HG03354 (cell line): ENCODE data around the gene CPT1C.
"Not testable (repeated sequence)": the region's sequence is repeated elsewhere in the genome, so short reads cannot be mapped to it uniquely, and the experiment has no call there.

ENCODE experiments used
- ATAC-seq: cut with Tn5 transposase; IDR thresholded peaks from one replicate; pipeline ENCODE4 v1.9.1; 2021; ENCODE audit warnings: mild to moderate bottlenecking; ENCODE audit not compliant: unreplicated experiment, poor library complexity, severe bottlenecking

CPT1C gene

DNA sequence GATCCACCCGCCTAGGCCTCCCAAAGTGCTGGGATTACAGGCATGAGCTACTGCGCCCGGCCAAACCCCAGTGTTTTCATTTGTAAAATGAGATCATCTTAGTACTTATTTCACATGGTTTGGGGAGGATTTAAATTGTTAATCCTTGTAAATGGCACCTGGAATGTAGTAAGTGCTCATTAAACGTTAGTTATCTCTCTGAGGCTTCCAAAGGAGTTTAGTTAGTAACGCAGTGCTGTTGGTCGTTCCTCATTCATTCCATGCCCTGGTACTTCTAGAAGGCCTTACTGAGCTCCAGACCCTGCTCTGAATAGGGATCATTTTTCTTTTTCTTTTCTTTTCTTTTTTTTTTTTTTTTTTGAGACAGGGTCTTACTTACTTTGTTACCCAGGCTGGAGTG lies 5.2 kb downstream of the CPT1C start:
- ATAC-seq = no peak

DNA sequence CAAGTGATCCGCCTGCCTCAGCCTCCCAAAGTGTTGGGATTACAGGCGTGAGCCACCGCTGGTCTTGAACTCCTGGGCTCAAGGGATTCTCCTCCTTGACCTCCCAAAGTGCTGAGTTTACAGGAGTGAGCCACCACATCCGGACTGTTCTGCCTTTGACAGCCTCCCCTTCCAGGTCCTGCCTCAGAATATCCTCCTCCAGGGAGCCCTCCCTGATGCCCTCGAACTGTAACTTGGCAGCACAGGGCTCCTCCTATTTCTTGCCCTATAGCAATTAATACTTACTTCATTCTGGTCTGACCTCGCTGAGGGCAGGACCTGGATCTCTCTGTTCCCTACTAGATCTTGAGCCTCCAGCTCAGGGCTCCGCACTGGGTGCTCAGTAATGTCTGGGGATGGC lies 5.9 kb downstream of the CPT1C start:
- ATAC-seq = no peak

- no peak for ATAC-seq
These were observed 8.4 kb downstream of the CPT1C start for GRCh38 chr19:49699364-49699763.

DNA sequence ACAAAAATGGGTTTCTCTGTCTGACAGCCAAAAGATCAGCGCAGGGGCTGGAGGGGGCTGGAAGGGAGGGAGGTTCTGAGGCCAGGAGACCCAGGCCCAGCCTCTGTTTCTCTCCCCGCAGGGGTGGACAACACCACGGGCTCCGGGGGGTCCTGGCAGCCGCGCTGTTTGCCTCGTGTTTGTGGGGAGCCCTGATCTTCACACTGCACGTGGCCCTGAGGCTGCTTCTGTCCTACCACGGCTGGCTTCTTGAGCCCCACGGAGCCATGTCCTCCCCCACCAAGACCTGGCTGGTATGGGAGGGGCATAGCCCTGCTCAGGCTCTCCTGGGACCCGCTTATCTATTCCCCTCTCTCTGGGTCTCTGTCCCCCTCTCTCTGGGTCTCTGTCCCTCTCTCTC lies 9.6 kb downstream of the CPT1C start:
- no peak for ATAC-seq

DNA sequence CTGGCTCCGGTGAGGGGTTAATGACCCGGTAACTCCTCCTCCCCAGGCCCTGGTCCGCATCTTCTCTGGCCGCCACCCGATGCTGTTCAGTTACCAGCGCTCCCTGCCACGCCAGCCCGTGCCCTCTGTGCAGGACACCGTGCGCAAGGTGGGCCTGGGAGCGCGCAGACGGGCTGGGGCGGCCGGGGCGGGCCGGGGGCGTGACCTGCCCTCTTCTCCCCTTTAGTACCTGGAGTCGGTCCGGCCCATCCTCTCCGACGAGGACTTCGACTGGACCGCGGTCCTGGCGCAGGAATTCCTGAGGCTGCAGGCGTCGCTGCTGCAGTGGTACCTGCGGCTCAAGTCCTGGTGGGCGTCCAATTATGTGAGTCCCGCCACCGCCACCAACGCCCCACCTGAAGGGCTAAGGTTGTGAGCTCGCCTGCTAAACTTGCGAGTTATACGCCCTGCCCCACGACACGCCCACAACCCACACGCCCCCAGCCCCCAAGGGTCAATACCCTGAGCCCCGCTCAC lies 10.4 kb downstream of the CPT1C start:
- ATAC-seq = no peak

- no peak for ATAC-seq
These were observed 14.1 kb downstream of the CPT1C start for GRCh38 chr19:49704888-49705642.

DNA sequence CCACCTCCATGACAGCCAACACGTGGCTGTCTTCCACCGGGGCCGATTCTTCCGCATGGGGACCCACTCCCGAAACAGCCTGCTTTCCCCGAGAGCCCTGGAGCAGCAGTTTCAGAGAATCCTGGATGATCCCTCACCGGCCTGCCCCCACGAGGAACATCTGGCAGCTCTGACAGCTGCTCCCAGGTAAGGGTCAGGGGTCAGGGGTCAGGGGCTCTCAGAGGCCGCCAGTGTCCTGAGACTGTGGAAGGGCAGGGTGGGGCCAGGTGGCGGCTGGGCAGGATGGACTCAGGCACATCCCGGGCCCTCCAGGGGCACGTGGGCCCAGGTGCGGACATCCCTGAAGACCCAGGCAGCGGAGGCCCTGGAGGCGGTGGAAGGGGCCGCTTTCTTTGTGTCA lies 15.0 kb downstream of the CPT1C start:
- ATAC-seq = no peak

GRCh38 chr19:49710372-49710951 lies 19.5 kb downstream of the CPT1C start:
- ATAC-seq = no peak

- no peak for ATAC-seq
These were observed 21.5 kb downstream of the CPT1C start for GRCh38 chr19:49712397-49712859.

DNA sequence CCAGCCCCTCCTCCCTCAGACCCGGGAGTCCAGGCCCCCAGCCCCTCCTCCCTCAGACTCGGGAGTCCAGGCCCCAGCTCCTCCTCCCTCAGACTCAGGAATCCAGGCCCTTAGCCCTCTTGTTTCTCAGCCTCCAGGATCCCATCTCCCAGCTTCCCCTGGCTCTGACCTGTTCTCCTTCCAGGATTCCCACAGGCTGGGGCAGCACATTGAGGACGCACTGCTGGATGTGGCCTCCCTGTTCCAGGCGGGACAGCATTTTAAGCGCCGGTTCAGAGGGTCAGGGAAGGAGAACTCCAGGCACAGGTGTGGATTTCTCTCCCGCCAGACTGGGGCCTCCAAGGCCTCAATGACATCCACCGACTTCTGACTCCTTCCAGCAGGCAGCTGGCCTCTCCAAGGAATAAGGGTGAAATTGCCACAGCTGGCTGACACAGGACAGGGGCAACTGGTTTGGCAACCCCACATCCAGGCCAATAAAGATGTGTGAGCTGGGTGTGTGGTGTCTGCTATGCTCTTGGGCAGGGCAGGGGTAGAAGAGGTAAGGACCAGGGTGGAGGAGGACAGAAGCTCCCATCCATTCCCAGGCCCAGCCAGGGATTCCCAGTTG lies 22.4 kb downstream of the CPT1C start:
- ATAC-seq = no peak

- ATAC-seq = no peak
These were observed 25.2 kb downstream of the CPT1C start for GRCh38 chr19:49716154-49716553.

DNA sequence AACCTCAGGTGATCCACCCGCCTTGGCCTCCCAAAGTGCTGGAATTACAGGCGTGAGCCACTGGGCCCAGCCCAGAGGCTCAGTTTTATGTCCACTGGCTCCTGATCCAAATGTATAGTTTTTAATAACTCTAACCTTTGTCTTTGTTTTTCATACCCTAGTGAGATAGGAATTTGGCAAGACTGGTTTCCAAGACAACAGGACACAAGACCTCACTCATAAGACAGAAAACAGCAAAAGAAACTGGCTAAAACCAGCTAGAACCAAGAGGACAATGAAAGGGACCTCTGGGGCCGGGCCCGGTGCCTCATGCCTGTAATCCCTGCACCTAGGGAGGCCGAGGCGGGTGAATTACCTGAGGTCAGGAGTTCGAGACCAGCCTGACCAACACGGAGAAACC lies 27.6 kb downstream of the CPT1C start:
- ATAC-seq = no peak

DNA sequence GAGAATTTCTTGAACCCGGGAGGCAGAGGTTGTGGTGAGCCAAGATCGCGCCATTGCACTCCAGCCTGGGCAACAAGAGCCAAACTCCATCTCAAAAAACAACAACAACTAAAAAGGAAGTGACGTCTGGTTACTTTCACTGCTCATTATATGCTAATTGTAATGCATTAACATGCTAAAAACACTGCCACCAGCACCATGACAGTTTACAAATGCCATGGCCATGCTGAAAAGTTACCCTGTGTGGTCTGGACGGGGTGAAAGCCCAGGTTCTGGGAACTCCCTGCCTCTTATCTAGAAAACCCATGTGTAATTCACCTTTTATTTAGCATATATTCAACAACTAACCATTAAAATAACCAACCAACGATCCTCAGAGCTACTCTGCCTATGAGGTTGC lies 28.1 kb downstream of the CPT1C start:
- no peak for ATAC-seq

- ATAC-seq = not testable (repeated sequence)
These were observed 28.5 kb downstream of the CPT1C start for GRCh38 chr19:49719420-49719819.

DNA sequence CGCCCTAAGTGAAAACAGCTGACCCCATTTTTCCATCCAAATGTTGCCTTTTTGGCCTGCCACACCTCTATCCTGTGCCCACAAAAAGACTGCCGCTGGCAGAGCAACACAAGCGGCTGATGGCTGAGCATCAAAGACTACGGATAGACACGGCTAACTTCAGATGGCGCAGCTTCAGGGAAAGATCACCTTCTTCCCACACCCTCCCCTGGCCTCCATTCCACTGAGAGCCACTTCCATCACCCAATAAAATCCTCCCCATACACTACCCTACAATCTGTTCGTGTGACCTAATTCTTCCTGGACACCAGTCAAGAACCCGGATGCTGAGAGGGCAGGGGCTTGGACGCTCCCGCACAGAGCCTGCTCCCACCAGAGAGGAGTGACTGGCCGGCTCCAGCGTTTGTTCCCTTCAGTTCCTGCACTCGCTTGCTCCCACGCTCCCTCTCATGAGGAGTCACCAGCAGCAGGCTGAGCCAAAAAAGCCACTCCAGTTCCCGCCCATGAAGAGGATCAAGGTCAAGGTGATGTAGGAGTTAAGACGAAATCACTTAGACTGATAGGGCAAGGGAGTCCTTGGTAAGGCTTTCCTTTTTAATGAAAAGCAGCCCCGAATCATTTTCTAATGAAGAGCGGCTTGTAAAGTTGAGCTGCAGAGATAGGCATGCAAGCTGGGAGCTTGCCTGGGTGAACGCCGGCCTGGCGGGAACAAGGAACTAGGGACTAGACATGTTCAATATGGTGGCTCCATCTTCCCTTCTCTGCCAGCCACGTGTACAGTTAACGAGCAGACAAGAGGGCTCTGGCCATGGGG lies 36.5 kb downstream of the CPT1C start:
- ATAC-seq = no peak

GRCh38 chr19:49730166-49730565 lies 39.2 kb downstream of the CPT1C start:
- no peak for ATAC-seq

- ATAC-seq = no peak
These were observed 47.4 kb downstream of the CPT1C start for GRCh38 chr19:49738268-49738667.

- no peak for ATAC-seq
These were observed 48.2 kb downstream of the CPT1C start for GRCh38 chr19:49739098-49739497.

DNA sequence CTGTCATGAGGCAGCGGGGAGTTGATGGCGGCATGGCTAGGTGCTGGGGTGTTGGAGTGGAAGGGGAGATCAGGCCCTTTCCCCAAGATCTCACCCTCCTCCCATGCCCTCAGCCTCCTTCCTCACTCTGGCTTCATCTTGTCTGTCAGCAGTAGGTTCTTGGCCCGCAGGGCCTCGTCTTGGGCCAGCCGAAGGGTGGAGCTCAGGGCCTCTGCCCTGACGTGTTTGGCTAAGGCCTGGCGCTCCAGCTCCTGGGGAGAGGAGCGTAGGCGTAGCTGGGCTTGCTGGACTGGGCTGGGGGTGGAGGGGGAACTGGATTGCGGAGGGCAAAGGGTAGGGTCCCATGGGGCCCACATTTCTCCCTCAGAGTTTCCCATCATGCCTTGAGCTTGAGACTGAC lies 49.0 kb downstream of the CPT1C start:
- no peak for ATAC-seq

GRCh38 chr19:49741210-49741844 lies 50.4 kb downstream of the CPT1C start:
- ATAC-seq = no peak
